ENCODE results near the gene WDR27. TPM values are rescaled to one million over a fixed set of nuclear protein-coding genes. Genes with fewer than 3 reads are reported as not detected.

Gene WDR27
- total RNA-seq, 3 donors from 2014 or later (not counting 1 experiment from before 2014, with no cell fraction given) = 12.7 to 31.0 (median 25.3) TPM

DNA sequence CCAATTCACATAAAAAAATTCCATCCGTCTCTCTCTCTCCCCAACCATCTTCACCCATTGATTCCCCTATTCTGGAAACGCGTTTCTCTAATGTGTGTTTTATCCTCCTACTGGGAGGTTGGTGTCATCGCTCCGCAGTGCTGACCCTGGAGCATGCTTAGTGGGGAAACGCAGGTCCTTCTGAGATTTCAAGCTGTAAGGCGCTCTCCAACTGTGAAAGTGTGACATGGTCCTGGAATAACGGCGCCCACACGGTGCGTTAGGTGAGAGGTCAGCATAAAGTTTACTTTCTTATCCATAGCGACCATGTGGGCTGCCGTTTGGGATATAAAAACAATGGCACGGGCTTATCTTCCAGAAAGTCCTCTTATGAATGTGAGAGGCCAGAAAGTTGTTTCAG, 123.9 kb downstream of the WDR27 start:
- no peaks in the 10 kb centered on the region for H3K27me3 ChIP-seq (ENCODE audit: control insufficient read depth, insufficient read depth, low read length)
- no peak for DNase-seq
- no peak overlapping the region for H3K27ac Mint-ChIP-seq
- H3K4me1 ChIP-seq (ENCODE audit: control insufficient read depth, insufficient read depth, low read length) = no peaks in the 10 kb centered on the region
- H3K4me3 Mint-ChIP-seq = no peak overlapping the region
- H3K36me3 Mint-ChIP-seq = no peaks in the 10 kb centered on the region
- no peaks in the 10 kb centered on the region for H3K9me3 Mint-ChIP-seq
- no peaks in the 10 kb centered on the region for H3K9me3 ChIP-seq (ENCODE audit: control insufficient read depth, insufficient read depth, low read length)
- WGBS (ENCODE audit: insufficient coverage) = 96% methylated on average over 14 of the region's 14 CpGs
- no peak for ATAC-seq
- TF ChIP-seq CTCF (IDR thresholded peaks at IDR 0.05) = no peak
- H3K27me3 Mint-ChIP-seq (ENCODE audit: low read depth in 2 of 2) = peaks cover 0 to 3% of the 10 kb centered on the region in 2 donors
- H3K36me3 ChIP-seq (ENCODE audit: control insufficient read depth, insufficient read depth, low read length) = no peaks in the 10 kb centered on the region
- intact Hi-C loops (cut with micrococcal nuclease) = no loop called here
- peaks cover 15 to 19% of the 10 kb centered on the region in 2 donors for H3K4me1 Mint-ChIP-seq
- H3K27ac ChIP-seq (ENCODE audit: low read length) = no peak overlapping the region
- no peak overlapping the region for H3K4me3 ChIP-seq (ENCODE audit: low read length)

- no peaks in the 10 kb centered on the region for H3K36me3 ChIP-seq (ENCODE audit: control insufficient read depth, insufficient read depth, low read length)
- intact Hi-C loops (cut with micrococcal nuclease) = no loop called here
- peaks cover 14 to 15% of the 10 kb centered on the region in 2 donors for H3K4me1 Mint-ChIP-seq
- no peaks in the 10 kb centered on the region for H3K27me3 ChIP-seq (ENCODE audit: control insufficient read depth, insufficient read depth, low read length)
- H3K9me3 Mint-ChIP-seq = no peaks in the 10 kb centered on the region
- H3K36me3 Mint-ChIP-seq = no peaks in the 10 kb centered on the region
- H3K27me3 Mint-ChIP-seq (ENCODE audit: low read depth in 2 of 2) = peaks cover 0 to 3% of the 10 kb centered on the region in 2 donors
- DNase-seq (no peak), ATAC-seq (no peak)
- no peaks in the 10 kb centered on the region for H3K4me1 ChIP-seq (ENCODE audit: control insufficient read depth, insufficient read depth, low read length)
- WGBS (ENCODE audit: insufficient coverage) = 90% methylated on average over 38 of the region's 38 CpGs
- H3K4me3 Mint-ChIP-seq = no peak overlapping the region
- H3K27ac Mint-ChIP-seq = no peak overlapping the region
- no peak for TF ChIP-seq CTCF (IDR thresholded peaks at IDR 0.05)
- H3K4me3 ChIP-seq (ENCODE audit: low read length) = no peak overlapping the region
- H3K9me3 ChIP-seq (ENCODE audit: control insufficient read depth, insufficient read depth, low read length) = no peaks in the 10 kb centered on the region
- H3K27ac ChIP-seq (ENCODE audit: low read length) = no peak overlapping the region
These were observed 124.6 kb downstream of the WDR27 start for GRCh38 chr6:169577236-169577635.

- Histone ChIP-seq H3K4me1 (ENCODE audit: control insufficient read depth, insufficient read depth, low read length) (no peaks in the 10 kb centered on the region), H3K36me3 (ENCODE audit: control insufficient read depth, insufficient read depth, low read length) (no peaks in the 10 kb centered on the region), H3K27ac (ENCODE audit: low read length) (no peak overlapping the region), H3K4me3 (ENCODE audit: low read length) (no peak overlapping the region), H3K9me3 (ENCODE audit: control insufficient read depth, insufficient read depth, low read length) (no peaks in the 10 kb centered on the region), H3K27me3 (ENCODE audit: control insufficient read depth, insufficient read depth, low read length) (no peaks in the 10 kb centered on the region)
- intact Hi-C loops (cut with micrococcal nuclease) = no loop called here
- no peaks in the 10 kb centered on the region for H3K36me3 Mint-ChIP-seq
- TF ChIP-seq CTCF (IDR thresholded peaks at IDR 0.05) = no peak
- H3K4me3 Mint-ChIP-seq = no peak overlapping the region
- no peak for ATAC-seq
- no peak for DNase-seq
- peaks cover 0 to 3% of the 10 kb centered on the region in 2 donors for H3K27me3 Mint-ChIP-seq (ENCODE audit: low read depth in 2 of 2)
- no peak overlapping the region for H3K27ac Mint-ChIP-seq
- no peaks in the 10 kb centered on the region for H3K9me3 Mint-ChIP-seq
- WGBS (ENCODE audit: insufficient coverage) = 97% methylated on average over 4 of the region's 5 CpGs
- peaks cover 14 to 15% of the 10 kb centered on the region in 2 donors for H3K4me1 Mint-ChIP-seq
These were observed 126.0 kb downstream of the WDR27 start for GRCh38 chr6:169575821-169576220.

- no peaks in the 10 kb centered on the region for H3K36me3 ChIP-seq (ENCODE audit: control insufficient read depth, insufficient read depth, low read length)
- no peak overlapping the region for H3K27ac ChIP-seq (ENCODE audit: low read length)
- ATAC-seq = no peak
- no peak for DNase-seq
- H3K27me3 ChIP-seq (ENCODE audit: control insufficient read depth, insufficient read depth, low read length) = no peaks in the 10 kb centered on the region
- no peaks in the 10 kb centered on the region for H3K36me3 Mint-ChIP-seq
- H3K9me3 ChIP-seq (ENCODE audit: control insufficient read depth, insufficient read depth, low read length) = no peaks in the 10 kb centered on the region
- TF ChIP-seq CTCF (IDR thresholded peaks at IDR 0.05) = no peak
- 89% methylated on average over 3 of the region's 5 CpGs for WGBS (ENCODE audit: insufficient coverage)
- no peak overlapping the region for H3K4me3 ChIP-seq (ENCODE audit: low read length)
- intact Hi-C loops (cut with micrococcal nuclease) = no loop called here
- no peak overlapping the region for H3K27ac Mint-ChIP-seq
- peaks cover 14 to 15% of the 10 kb centered on the region in 2 donors for H3K4me1 Mint-ChIP-seq
- no peaks in the 10 kb centered on the region for H3K9me3 Mint-ChIP-seq
- H3K4me3 Mint-ChIP-seq = no peak overlapping the region
- H3K4me1 ChIP-seq (ENCODE audit: control insufficient read depth, insufficient read depth, low read length) = no peaks in the 10 kb centered on the region
- peaks cover 0 to 3% of the 10 kb centered on the region in 2 donors for H3K27me3 Mint-ChIP-seq (ENCODE audit: low read depth in 2 of 2)
These were observed 126.5 kb downstream of the WDR27 start for GRCh38 chr6:169575365-169575764.

Measured in natural killer cell (primary cell).